NCI-H128 (cell line): Measurements from ENCODE around the gene GBX1.

Source experiments
- DNase-seq: peaks from one replicate; lab custom pipeline; 2025; ENCODE audit not compliant: unreplicated experiment; lab: John Stamatoyannopoulos, UW

GBX1 gene

GRCh38 chr7:151167197-151167961 lies at the start of gene GBX1:
TSS of gene GBX1 (minus strand) at chr7:151167694. CDS start at chr7:151167548, 146 bp downstream.
- DNase-seq = no peak

GRCh38 chr7:151215396-151215795 lies 47.9 kb upstream of the GBX1 start:
- no peak for DNase-seq

- DNase-seq = no peak
Measured at GRCh38 chr7:151213826-151214225, 46.3 kb upstream of the GBX1 start.

- no peak for DNase-seq
Measured at GRCh38 chr7:151212626-151213025, 45.1 kb upstream of the GBX1 start.

GRCh38 chr7:151211155-151211772 lies 43.8 kb upstream of the GBX1 start:
- DNase-seq = no peak

GRCh38 chr7:151210087-151210854 lies 42.8 kb upstream of the GBX1 start, which contains the start of gene H2BK1:
TSS of gene H2BK1 (minus strand) at chr7:151210488. CDS start at chr7:151210318, 170 bp downstream.
- DNase-seq = no peak

- no peak for DNase-seq
Measured at GRCh38 chr7:151209588-151209987, 42.1 kb upstream of the GBX1 start.

- DNase-seq = no peak
Measured at GRCh38 chr7:151208253-151208862, 40.9 kb upstream of the GBX1 start.

GRCh38 chr7:151207804-151208203 lies 40.3 kb upstream of the GBX1 start:
- DNase-seq = no peak

GRCh38 chr7:151207315-151207714 lies 39.8 kb upstream of the GBX1 start:
- no peak for DNase-seq

GRCh38 chr7:151206914-151207313 lies 39.4 kb upstream of the GBX1 start:
- DNase-seq = no peak

- DNase-seq = no peak
Measured at GRCh38 chr7:151205730-151206129, 38.2 kb upstream of the GBX1 start.

- DNase-seq = no peak
Measured at GRCh38 chr7:151204383-151205032, 37.0 kb upstream of the GBX1 start.

- DNase-seq = no peak
Measured at GRCh38 chr7:151202836-151203235, 35.3 kb upstream of the GBX1 start.

- no peak for DNase-seq
Measured at GRCh38 chr7:151201751-151202150, 34.3 kb upstream of the GBX1 start.

GRCh38 chr7:151201344-151201743 lies 33.9 kb upstream of the GBX1 start:
- DNase-seq = no peak

- no peak for DNase-seq
Measured at GRCh38 chr7:151198945-151199848, 31.7 kb upstream of the GBX1 start.

GRCh38 chr7:151197932-151198331 lies 30.4 kb upstream of the GBX1 start:
- no peak for DNase-seq

- no peak for DNase-seq
Measured at GRCh38 chr7:151195616-151196450, 28.3 kb upstream of the GBX1 start.
